PC-3 (cell line): ENCODE data around the gene FLYWCH2. TPM values are rescaled to one million over a fixed set of nuclear protein-coding genes. Genes with fewer than 3 reads are reported as not detected.
A peak's percentile ranks its signal among the peaks of the same experiment; 100 is the strongest.

Experiments used
- ATAC-seq: fragments of 200-7000 bp; cut with Tn5 transposase; 2 replicates; pipeline ENCODE4 v1.9.1; 2020; ENCODE audit warnings: mild to moderate bottlenecking, moderate library complexity
- BruUV-seq: library from RNA; stranded (reverse); fragments of 400-500 nt; replicated peaks from 2 replicates; lab custom pipeline; 2021; lab: Mats Ljungman, UMichigan
- CTCF ChIA-PET: fragments of 300-600 bp; sonication (Branson Sonifier 250); formaldehyde crosslinking; loops from one replicate; lab custom pipeline; 2022; ENCODE audit warnings: antibody characterized with exemption; lab: Charles Lee
- POLR2A ChIA-PET: fragments of 300-600 bp; sonication (Branson Sonifier 250); formaldehyde crosslinking; loops from one replicate; lab custom pipeline; 2022; ENCODE audit warnings: antibody characterized with exemption; ENCODE audit not compliant: unreplicated experiment; lab: Charles Lee
- DNase-seq: peaks from one replicate; pipeline ENCODE4 v3.0.0-alpha.2; 2015
- H2AFZ ChIP-seq: fragments of 300-600 bp; sonication (generic); 2 replicates; pipeline ENCODE4 v1.6.0; 2016; ENCODE audit warnings: antibody characterized with exemption, low read length
- H3F3A ChIP-seq: fragments of 300-600 bp; sonication (generic); one replicate; pipeline ENCODE4 v1.6.0; 2017; ENCODE audit warnings: antibody characterized with exemption, low read length, control low read depth, mild to moderate bottlenecking; ENCODE audit not compliant: unreplicated experiment
- H3K27ac ChIP-seq: fragments of 300-600 bp; sonication (generic); 2 replicates; pipeline ENCODE4 v1.5.1; 2016; ENCODE audit warnings: mild to moderate bottlenecking, low read length
- H3K27me3 ChIP-seq: fragments of 300-600 bp; sonication (generic); 2 replicates; pipeline ENCODE4 v1.6.1; 2016; ENCODE audit warnings: low read length, mixed read lengths
- H3K36me3 ChIP-seq: fragments of 300-600 bp; sonication (generic); 2 replicates; pipeline ENCODE4 v1.6.1; 2016; ENCODE audit warnings: low read depth, mixed run types, low read length, mixed read lengths
- H3K4me1 ChIP-seq: fragments of 300-600 bp; sonication (generic); 2 replicates; pipeline ENCODE4 v1.5.1; 2016; ENCODE audit warnings: low read length; ENCODE audit not compliant: insufficient read depth
- H3K4me2 ChIP-seq: fragments of 300-600 bp; sonication (generic); 2 replicates; pipeline ENCODE4 v1.6.0; 2016; ENCODE audit warnings: low read length
- H3K4me3 ChIP-seq: fragments of 300-600 bp; sonication (generic); 2 replicates; pipeline ENCODE4 v1.5.1; 2016; ENCODE audit warnings: mild to moderate bottlenecking, low read length, mixed read lengths
- H3K79me2 ChIP-seq: fragments of 300-600 bp; sonication (generic); 2 replicates; pipeline ENCODE4 v1.6.1; 2017; ENCODE audit warnings: low read length, mixed read lengths
- H3K9ac ChIP-seq: fragments of 300-600 bp; sonication (generic); 2 replicates; pipeline ENCODE4 v1.6.0; 2016; ENCODE audit warnings: mild to moderate bottlenecking, low read length
- H3K9me2 ChIP-seq: fragments of 300-600 bp; sonication (generic); replicated peaks from 2 replicates; pipeline ENCODE4 v1.6.1; 2016; ENCODE audit warnings: mixed run types, low read length, mixed read lengths
- H3K9me3 ChIP-seq: fragments of 300-600 bp; sonication (generic); 2 replicates; pipeline ENCODE4 v1.6.1; 2016; ENCODE audit warnings: low read length, mixed read lengths
- H4K20me1 ChIP-seq: fragments of 300-600 bp; sonication (generic); 2 replicates; pipeline ENCODE4 v1.6.1; 2016; ENCODE audit warnings: low read length, mixed read lengths
- CTCF ChIP-seq: fragments of 300-600 bp; sonication (generic); conservative IDR thresholded peaks from 2 replicates; pipeline ENCODE4 v1.5.1; 2017; ENCODE audit warnings: antibody characterized with exemption, low read depth, mild to moderate bottlenecking, low read length
- EZH2 ChIP-seq: fragments of 300-600 bp; sonication (generic); IDR thresholded peaks from one replicate; pipeline ENCODE4 v1.6.1; 2017; ENCODE audit warnings: antibody characterized with exemption, mild to moderate bottlenecking, low read length; ENCODE audit not compliant: unreplicated experiment
- EZH2phosphoT487 ChIP-seq: fragments of 300-600 bp; sonication (generic); IDR thresholded peaks from 2 replicates; pipeline ENCODE4 v1.6.1; 2018; ENCODE audit warnings: mild to moderate bottlenecking, antibody characterized with exemption, low read length, borderline replicate concordance
- intact Hi-C: fragments of 100-400 bp; cut with micrococcal nuclease; formaldehyde crosslinking; loops from 2 replicates; pipeline ENCODE4 v1.9.0; 2023
- total RNA-seq: library from RNA; depleted of rRNA; stranded (reverse); fragments of >200 nt; gene quantifications from 2 replicates; pipeline ENCODE4 v1.2.3, GENCODE V29; 2014

The FLYWCH2 gene
- total RNA-seq, 1 experiment from 2014 or later: 100 TPM

- Histone ChIP-seq H3K4me2 (peak overlapping the region; percentile 70), H3K36me3 (no peaks in the 10 kb centered on the region), H3K9me2 (no peaks in the 10 kb centered on the region), H3K4me1 (peaks cover 22% of the 10 kb centered on the region), H3K27ac (peak overlapping the region; percentile 91), H2AFZ (no peak overlapping the region), H3K79me2 (no peaks in the 10 kb centered on the region), H3F3A (no peaks in the 10 kb centered on the region), H3K9me3 (no peaks in the 10 kb centered on the region), H3K9ac (peak overlapping the region; percentile 54; the same call in 1 of the 2 replicates), H3K4me3 (no peak overlapping the region), H3K27me3 (no peaks in the 10 kb centered on the region), H4K20me1 (no peaks in the 10 kb centered on the region)
- DNase-seq: no peak
- ChIA-PET POLR2A (interaction anchor here (0.5 kb wide), 1 partner anchor 69 kb away, joined by 3 read pairs; no protein-coding TSS in a partner anchor), CTCF (no interaction called here)
- intact Hi-C loops: no loop called here
- ATAC-seq: no peak
- BruUV-seq: no TSS peak
- TF ChIP-seq CTCF: no peak
- no peak for TF ChIP-seq EZH2phosphoT487
- no peak for TF ChIP-seq EZH2
These were observed 46.1 kb upstream of the FLYWCH2 start for GRCh38 chr16:2836646-2837508.

GRCh38 chr16:2838928-2839327 lies 44.1 kb upstream of the FLYWCH2 start:
- peak; percentile 88 for TF ChIP-seq CTCF
- no peak for TF ChIP-seq EZH2
- TF ChIP-seq EZH2phosphoT487: no peak
- intact Hi-C loops: loop anchor here (1.0 kb wide), 1 partner anchor 29 kb away; no protein-coding TSS in a partner anchor
- Histone ChIP-seq H3K27ac (peak overlapping the region; percentile 10; the same call in 1 of the 2 replicates), H2AFZ (no peak overlapping the region), H3K9me2 (no peaks in the 10 kb centered on the region), H3K9me3 (no peaks in the 10 kb centered on the region), H3K4me3 (no peak overlapping the region), H3K4me1 (peaks cover 22% of the 10 kb centered on the region), H3F3A (no peaks in the 10 kb centered on the region), H3K9ac (no peak overlapping the region), H3K79me2 (no peaks in the 10 kb centered on the region), H3K36me3 (no peaks in the 10 kb centered on the region), H3K4me2 (no peak overlapping the region), H4K20me1 (no peaks in the 10 kb centered on the region), H3K27me3 (no peaks in the 10 kb centered on the region)
- peak; percentile 74 for DNase-seq
- peak; percentile 77 for ATAC-seq
- ChIA-PET CTCF (interaction anchor here (0.5 to 1.3 kb wide), 6 partner anchors 13 to 66 kb away, joined by 3 to 22 read pairs (median 4); partner anchors contain the start of gene FLYWCH2), POLR2A (interaction anchor here (0.6 kb wide), 1 partner anchor 122 kb away, joined by 4 read pairs; no protein-coding TSS in a partner anchor)
- no TSS peak for BruUV-seq
